B cell (primary cell): ENCODE data around the gene PPP2R2C. TPM values are rescaled to one million over a fixed set of nuclear protein-coding genes. Genes with fewer than 3 reads are reported as not detected.

Source experiments
- ATAC-seq: fragments of 200-7000 bp; cut with Tn5 transposase; one replicate; pipeline ENCODE4 v1.10.0; 2021; ENCODE audit warnings: low read depth, mild to moderate bottlenecking, moderate number of reproducible peaks, moderate library complexity
- CTCF ChIA-PET: fragments of 350-600 bp; sonication (Branson Sonifier 250); formaldehyde crosslinking; loops from one replicate; lab custom pipeline; 2021; ENCODE audit warnings: antibody characterized with exemption, inconsistent platforms; lab: Charles Lee
- POLR2A ChIA-PET: fragments of 350-600 bp; sonication (Branson Sonifier 250); formaldehyde crosslinking; loops from one replicate; lab custom pipeline; 2021; ENCODE audit warnings: antibody characterized with exemption; lab: Charles Lee
- DNase-seq: peaks from one replicate; pipeline ENCODE4 v3.0.0; 2013
- H2AFZ ChIP-seq: 2 replicates; pipeline ENCODE4 v1.6.1; 2012; ENCODE audit warnings: mild to moderate bottlenecking, low read depth, low read length; ENCODE audit not compliant: insufficient read depth, poor library complexity, severe bottlenecking
- H3K27ac ChIP-seq, 2 donors: 1 replicate in 1 of 2; 2 replicates in 1 of 2; pipeline ENCODE4 v1.5.1; 2012 to 2013; ENCODE audit warnings: low read length in 2 of 2, mild to moderate bottlenecking in 2 of 2, moderate library complexity in 1 of 2
- H3K27me3 ChIP-seq, 4 experiments: fragments of 200-600 bp in 1 of 4; sonication (generic) in 1 of 4; replicated peaks in 1 of 4; 1 replicate in 2 of 4; 2 replicates in 2 of 4; pipeline versions ENCODE4 v1.6.1 to v1.7.0; 2013 to 2016; ENCODE audit warnings: low read length in 3 of 4, mild to moderate bottlenecking in 2 of 4, mixed read lengths in 1 of 4, moderate library complexity in 1 of 4; ENCODE audit not compliant: insufficient read depth in 4 of 4, control insufficient read depth in 3 of 4; ENCODE audit errors: control extremely low read depth in 1 of 4
- H3K36me3 ChIP-seq, 2 experiments: replicated peaks in 1 of 2; 1 replicate in 1 of 2; 2 replicates in 1 of 2; pipeline versions ENCODE4 v1.6.1 to v1.7.1; 2013; ENCODE audit warnings: low read length in 1 of 2; ENCODE audit not compliant: insufficient read depth in 2 of 2, control insufficient read depth in 1 of 2; ENCODE audit errors: control extremely low read depth in 1 of 2, extremely low read depth in 1 of 2
- H3K4me1 ChIP-seq, 2 donors: fragments of 200-600 bp in 1 of 2; sonication (generic) in 1 of 2; 1 replicate in 1 of 2; 2 replicates in 1 of 2; pipeline versions ENCODE4 v1.5.1 to v1.6.1; 2013 to 2017; ENCODE audit warnings: low read length in 2 of 2; ENCODE audit not compliant: control insufficient read depth in 2 of 2, insufficient read depth in 2 of 2
- H3K4me2 ChIP-seq: replicated peaks from 2 replicates; pipeline ENCODE3; 2012; ENCODE audit warnings: mild to moderate bottlenecking, low read depth, low read length; ENCODE audit not compliant: poor library complexity, severe bottlenecking
- H3K4me3 ChIP-seq, 5 experiments: fragments of 200-600 bp in 1 of 5; sonication (generic) in 1 of 5; 1 replicate in 3 of 5; 2 replicates in 2 of 5; pipeline versions ENCODE4 v1.5.1 to v1.7.0; 2011 to 2016; ENCODE audit warnings: low read length in 4 of 5, mild to moderate bottlenecking in 4 of 5, low read depth in 2 of 5, control low read depth in 1 of 5, moderate library complexity in 1 of 5; ENCODE audit not compliant: insufficient read depth in 1 of 5; ENCODE audit errors: control extremely low read depth in 1 of 5, extremely low read depth in 1 of 5
- H3K79me2 ChIP-seq: fragments of 200-600 bp; sonication (generic); one replicate; pipeline ENCODE4 v1.6.0; 2016; ENCODE audit warnings: low read length; ENCODE audit not compliant: control insufficient read depth, insufficient read depth
- H3K9ac ChIP-seq: fragments of 200-600 bp; sonication (generic); 2 replicates; pipeline ENCODE4 v1.6.1; 2017; ENCODE audit warnings: mild to moderate bottlenecking, low read length, moderate library complexity
- H3K9me3 ChIP-seq, 3 donors: one replicate each; pipeline versions ENCODE4 v1.6.1 to v1.7.1; 2013; ENCODE audit warnings: low read length in 2 of 3; ENCODE audit not compliant: control insufficient read depth in 2 of 3, insufficient read depth in 1 of 3; ENCODE audit errors: control extremely low read depth in 1 of 3
- H4K20me1 ChIP-seq: 2 replicates; pipeline ENCODE4 v1.6.0; 2012; ENCODE audit warnings: mild to moderate bottlenecking, low read length; ENCODE audit not compliant: insufficient read depth, control insufficient read depth, poor library complexity, severe bottlenecking
- H3K27ac Mint-ChIP-seq: one replicate; pipeline ENCODE4 v1.8.0; 2021; ENCODE audit warnings: mixed read lengths
- H3K27me3 Mint-ChIP-seq: one replicate; pipeline ENCODE4 v1.8.0; 2021; ENCODE audit warnings: mixed read lengths
- H3K4me1 Mint-ChIP-seq: one replicate; pipeline ENCODE4 v1.8.0; 2021; ENCODE audit warnings: mixed read lengths
- H3K4me3 Mint-ChIP-seq: one replicate; pipeline ENCODE4 v1.8.0; 2021; ENCODE audit warnings: mixed read lengths
- H3K9me3 Mint-ChIP-seq: one replicate; pipeline ENCODE4 v1.8.0; 2022; ENCODE audit warnings: mixed read lengths; ENCODE audit not compliant: insufficient read depth
- CTCF ChIP-seq: fragments of 200-600 bp; IDR thresholded peaks from one replicate; pipeline ENCODE4 v1.8.0; 2022; ENCODE audit warnings: antibody characterized with exemption, mild to moderate bottlenecking
- EZH2 ChIP-seq: IDR thresholded peaks from 2 replicates; pipeline ENCODE4 v1.6.1; 2012; ENCODE audit warnings: borderline replicate concordance, low read depth, mild to moderate bottlenecking, moderate library complexity, low read length; ENCODE audit not compliant: insufficient read depth, poor library complexity, severe bottlenecking
- WGBS: methylation state at CpG from one replicate; pipeline ENCODE4 v1.1.5; 2013; ENCODE audit warnings: missing lambda C conversion rate; ENCODE audit not compliant: insufficient coverage; 5-methylcytosine and 5-hydroxymethylcytosine counted together
- intact Hi-C: fragments of 100-400 bp; cut with micrococcal nuclease; formaldehyde crosslinking; loops from one replicate; pipeline ENCODE4 v1.10.0; 2022
- polyA plus RNA-seq: library from polyadenylated mRNA; depleted of rRNA; stranded (reverse); fragments of >200 nt; gene quantifications from 2 replicates; pipeline ENCODE4 v1.2.3, GENCODE V29; 2012
- total RNA-seq, 2 donors: library from RNA; stranded (reverse); fragments of 120-200 nt in 1 of 2; gene quantifications; 1 replicate in 1 of 2; 2 replicates in 1 of 2; pipeline versions ENCODE4 v1.2.3 to v1.2.4, GENCODE V29; 2013 to 2022

The PPP2R2C gene
- total and polyA plus RNA-seq, 2 donors (not counting 1 experiment from before 2014, with no cell fraction given) = not detected

GRCh38 chr4:6307230-6307629 lies 165.2 kb downstream of the PPP2R2C start:
- intact Hi-C loops = no loop called here
- no peaks in the 10 kb centered on the region for H3K79me2 ChIP-seq
- peaks cover 9% of the 10 kb centered on the region for H3K4me1 Mint-ChIP-seq
- peaks cover 0 to 5% of the 10 kb centered on the region in 2 donors for H3K4me1 ChIP-seq
- no peak for DNase-seq
- peaks cover 0 to 22% (median 6%) of the 10 kb centered on the region in 4 experiments for H3K27me3 ChIP-seq
- 43% methylated on average over 12 of the region's 12 CpGs for WGBS
- CTCF ChIA-PET = interaction anchor here (2.2 kb wide), 1 partner anchor 20 kb away, joined by 7 read pairs; no protein-coding TSS in a partner anchor
- no peak overlapping the region for H3K4me2 ChIP-seq
- no peak overlapping the region for H3K4me3 Mint-ChIP-seq
- H3K4me3 ChIP-seq = no peak overlapping the region
- H3K27ac ChIP-seq = no peak overlapping the region
- no peaks in the 10 kb centered on the region for H3K9me3 Mint-ChIP-seq
- no peak overlapping the region for H3K9ac ChIP-seq
- POLR2A ChIA-PET = no interaction called here
- H3K27ac Mint-ChIP-seq = no peak overlapping the region
- peaks cover 48% of the 10 kb centered on the region for H3K27me3 Mint-ChIP-seq
- H2AFZ ChIP-seq = no peak overlapping the region
- TF ChIP-seq EZH2 (no peak), CTCF (no peak)
- no peaks in the 10 kb centered on the region for H3K36me3 ChIP-seq
- peaks cover 0 to 7% (median 0%) of the 10 kb centered on the region in 3 donors for H3K9me3 ChIP-seq
- H4K20me1 ChIP-seq = no peaks in the 10 kb centered on the region
- ATAC-seq = no peak

GRCh38 chr4:6306299-6306698 lies 166.1 kb downstream of the PPP2R2C start:
- no peak overlapping the region for H3K27ac Mint-ChIP-seq
- peaks cover 9% of the 10 kb centered on the region for H3K4me1 Mint-ChIP-seq
- H3K9me3 Mint-ChIP-seq = no peaks in the 10 kb centered on the region
- TF ChIP-seq EZH2 (no peak), CTCF (no peak)
- peaks cover 41% of the 10 kb centered on the region for H3K27me3 Mint-ChIP-seq
- H3K4me1 ChIP-seq = peaks cover 0 to 5% of the 10 kb centered on the region in 2 donors
- H2AFZ ChIP-seq = no peak overlapping the region
- H3K4me3 ChIP-seq = no peak overlapping the region
- no peak for ATAC-seq
- no peaks in the 10 kb centered on the region for H4K20me1 ChIP-seq
- peaks cover 0 to 22% (median 6%) of the 10 kb centered on the region in 4 experiments for H3K27me3 ChIP-seq
- intact Hi-C loops = no loop called here
- WGBS = 82% methylated on average over 2 of the region's 5 CpGs
- ChIA-PET CTCF (interaction anchor here (1.2 kb wide), 1 partner anchor 55 kb away, joined by 3 read pairs; no protein-coding TSS in a partner anchor), POLR2A (no interaction called here)
- no peak overlapping the region for H3K4me3 Mint-ChIP-seq
- no peaks in the 10 kb centered on the region for H3K36me3 ChIP-seq
- no peak overlapping the region for H3K9ac ChIP-seq
- H3K79me2 ChIP-seq = no peaks in the 10 kb centered on the region
- no peak overlapping the region for H3K27ac ChIP-seq
- DNase-seq = no peak
- no peak overlapping the region for H3K4me2 ChIP-seq
- H3K9me3 ChIP-seq = peaks cover 0 to 9% (median 0%) of the 10 kb centered on the region in 3 donors
